ENCODE measurements around the gene NNT.

- no peak for TF ChIP-seq POLR2A (IDR thresholded peaks at IDR 0.05)
- no peak for TF ChIP-seq EP300 (IDR thresholded peaks at IDR 0.05; ENCODE audit: low read depth)
- TF ChIP-seq CTCF (IDR thresholded peaks at IDR 0.05): no peak
- TF ChIP-seq POLR2AphosphoS5 (IDR thresholded peaks at IDR 0.05): no peak
These were observed 49.6 kb upstream of the NNT start for GRCh38 chr5:43553381-43553780.
